IPS DF 19.7 (cell line): ENCODE data around the gene MAP2K4.
"Not testable (repeated sequence)": the region's sequence is repeated elsewhere in the genome, so short reads cannot be mapped to it uniquely, and the experiment has no call there.

Experiments used
- DNase-seq: peaks from one replicate; pipeline ENCODE4 v3.0.0-alpha.2; 2013; ENCODE audit warnings: low read depth, low spot score

MAP2K4 gene

DNA sequence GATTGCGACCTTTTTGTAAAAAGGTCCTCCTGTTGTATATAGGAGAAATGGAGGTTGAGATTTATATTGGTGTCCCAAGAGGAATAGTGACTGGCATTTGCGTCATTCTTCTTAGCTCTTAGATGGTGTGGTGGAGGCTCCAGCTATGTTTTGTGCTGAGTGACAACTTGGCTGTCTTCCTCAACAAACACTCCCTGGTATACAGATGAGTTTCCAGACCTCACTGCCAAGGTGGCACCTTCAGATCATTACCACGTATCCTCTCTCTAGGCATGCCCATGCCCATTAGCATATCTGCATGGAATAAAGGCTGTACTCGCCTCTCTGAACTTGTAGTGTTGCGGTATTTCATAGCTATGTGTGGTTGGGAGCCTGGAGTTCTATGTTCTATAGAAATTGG is 120.0 kb downstream of the MAP2K4 start:
- no peak for DNase-seq

DNA sequence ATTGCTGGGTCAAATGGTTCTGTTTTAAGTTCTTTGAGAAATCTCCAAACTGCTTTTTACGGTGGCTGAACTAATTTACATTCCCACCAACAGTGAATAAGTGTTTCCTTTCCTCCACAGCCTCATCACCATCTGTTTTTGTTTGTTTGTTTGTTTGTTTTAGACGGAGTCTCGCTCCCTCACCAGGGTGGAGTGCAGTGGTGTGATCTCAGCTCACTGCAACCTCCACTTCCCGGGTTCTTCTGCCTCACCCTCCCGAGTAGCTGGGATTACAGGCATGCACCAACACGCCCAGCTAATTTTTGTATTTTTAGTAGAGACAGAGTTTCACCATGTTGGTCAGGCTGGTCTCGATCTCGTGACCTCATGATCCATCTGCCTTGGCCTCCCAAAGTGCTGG is 141.5 kb downstream of the MAP2K4 start:
- DNase-seq, result not testable (repeated sequence)

DNA sequence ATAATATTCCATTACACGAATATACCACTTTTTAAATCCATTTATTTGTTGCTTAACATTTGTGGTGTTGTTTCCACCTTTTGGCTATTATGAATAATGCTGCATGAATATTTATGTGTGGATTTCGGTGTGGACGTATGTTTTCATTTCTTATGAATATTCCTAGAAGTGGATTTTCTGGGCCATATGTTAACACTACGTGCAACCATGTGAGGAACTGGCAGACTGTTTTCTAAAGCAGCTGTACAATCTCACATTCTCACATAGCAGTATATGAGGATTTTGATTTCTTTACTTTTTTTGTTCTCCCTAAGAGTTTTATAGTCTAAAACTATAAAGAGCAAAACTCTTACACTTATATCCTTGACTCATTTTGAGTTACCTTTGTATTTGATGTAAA is 143.4 kb downstream of the MAP2K4 start:
- no peak for DNase-seq

DNA sequence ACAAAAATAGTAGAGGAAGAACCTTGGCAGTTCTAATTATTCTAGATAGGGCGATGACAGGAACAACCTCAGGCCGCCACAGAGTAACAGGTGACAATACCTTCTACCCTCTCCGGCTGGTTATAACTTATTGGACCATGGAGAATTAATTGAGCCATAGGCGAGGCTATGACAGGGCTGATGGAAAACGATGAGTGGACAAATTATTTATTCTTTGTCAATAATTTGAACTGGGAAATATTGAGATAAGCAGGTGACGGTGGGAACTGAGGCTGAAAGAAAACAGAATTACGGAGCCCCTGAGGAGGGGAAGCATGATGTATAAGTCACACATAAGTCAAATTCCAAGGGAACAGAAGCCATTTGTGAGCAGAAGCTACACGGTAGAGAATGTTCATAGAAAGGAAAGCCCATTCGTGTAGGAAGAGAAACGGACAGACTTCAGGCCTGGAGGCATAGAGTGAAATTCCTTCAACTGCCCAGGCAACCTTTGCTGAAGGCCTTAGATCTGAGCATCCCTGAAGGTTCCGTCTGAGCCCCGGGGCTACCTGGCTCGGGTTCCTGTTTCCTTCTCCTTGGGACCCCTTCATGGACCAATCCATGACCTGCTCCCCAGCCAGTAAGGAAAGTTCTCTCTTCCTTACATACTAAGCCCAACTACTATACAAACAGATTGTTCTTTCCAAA is 158.1 kb downstream of the MAP2K4 start:
- no peak for DNase-seq

DNA sequence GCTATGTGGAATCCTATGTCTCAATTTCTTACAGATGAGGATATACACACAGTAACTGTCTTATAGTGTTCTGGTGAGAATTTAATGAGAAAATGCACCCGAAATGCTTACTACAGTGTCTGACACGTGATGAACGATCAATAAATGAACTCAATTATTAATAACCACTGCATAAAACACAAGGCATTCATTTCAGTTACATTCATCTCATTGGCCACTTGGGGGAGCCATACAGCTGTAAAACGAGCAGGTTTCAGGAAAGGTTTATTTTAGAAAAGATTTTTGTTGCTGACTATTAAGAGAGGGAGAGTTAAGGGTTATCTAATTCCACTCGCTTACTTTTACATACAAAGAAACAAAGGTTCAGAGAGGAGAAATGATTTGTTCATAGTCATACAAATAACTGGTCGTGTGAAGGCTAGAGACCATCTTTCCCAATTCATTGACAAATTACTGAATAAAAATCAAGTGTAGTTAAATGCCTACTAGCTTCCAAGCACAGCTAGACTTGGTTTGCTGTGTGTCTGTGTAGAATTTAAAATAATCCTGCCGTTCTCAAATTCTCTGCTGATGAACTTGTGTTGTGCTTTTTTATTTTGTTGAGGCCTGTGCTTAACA is 160.1 kb downstream of the MAP2K4 start:
- DNase-seq, result no peak

DNA sequence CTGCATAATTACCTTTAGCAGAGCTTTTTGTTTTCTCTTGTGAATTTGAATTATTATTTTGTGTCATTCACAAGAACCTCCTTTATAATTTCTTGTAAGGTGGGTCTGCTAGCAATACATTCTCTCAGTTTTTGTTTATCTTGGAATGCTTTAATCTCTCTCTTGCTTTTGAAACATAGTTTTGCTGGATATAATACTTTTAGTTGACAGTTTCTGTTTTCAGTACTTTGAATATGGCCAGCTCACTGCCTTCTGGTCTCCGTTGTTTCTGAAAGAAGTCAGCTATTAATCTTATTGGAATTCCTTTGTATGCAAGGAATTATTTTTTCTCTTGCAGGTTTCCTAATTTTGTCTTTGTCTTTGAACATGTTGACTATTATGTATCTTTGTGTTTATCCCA is 167.0 kb downstream of the MAP2K4 start:
- DNase-seq, result no peak

DNA sequence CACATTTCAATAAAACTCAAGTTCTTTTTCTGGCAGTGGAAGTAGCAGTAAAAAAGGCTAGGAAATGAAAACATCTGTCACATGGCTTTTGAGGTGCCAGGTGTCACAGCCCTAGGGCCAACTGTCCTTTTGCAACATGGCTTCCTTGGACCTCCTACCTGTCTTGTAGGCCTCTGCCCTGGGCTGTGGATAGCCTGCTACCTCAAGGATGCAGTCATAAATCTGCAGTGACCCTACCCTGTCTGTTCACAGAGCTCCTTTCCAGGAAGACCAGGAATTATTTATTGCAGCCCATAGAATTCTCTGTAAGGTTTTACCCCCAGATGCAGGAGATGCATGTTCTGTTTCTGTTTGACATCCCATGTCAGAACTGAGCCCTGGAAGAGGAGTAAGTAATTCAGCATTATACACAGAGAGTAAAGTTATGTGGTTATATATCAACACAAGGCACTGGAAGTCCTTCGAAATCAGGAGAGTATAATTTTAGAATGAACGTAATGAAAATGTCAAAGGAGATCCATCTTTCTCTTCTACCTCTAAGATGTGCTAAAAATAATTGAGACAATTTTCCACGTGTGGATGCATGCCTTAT is 172.6 kb downstream of the MAP2K4 start:
- DNase-seq, result no peak
